Spleen (tissue), 11 donors: ENCODE results near the gene MESD. TPM values are rescaled to one million over a fixed set of nuclear protein-coding genes. Genes with fewer than 3 reads are reported as not detected.

Source experiments
- DNase-seq: peaks from one replicate; pipeline ENCODE4 v3.0.0-alpha.2; 2020
- H3K27ac ChIP-seq, 8 donors: fragments of 200-600 bp; sonication (generic) in 7 of 8; 1 replicate in 4 of 8; 2 replicates in 4 of 8; pipeline versions ENCODE4 v1.5.0 to v1.8.0; 2016 to 2021; ENCODE audit warnings: inconsistent platforms in 4 of 8, mild to moderate bottlenecking in 4 of 8, moderate library complexity in 1 of 8
- H3K27me3 ChIP-seq, 7 donors: fragments of 200-600 bp; sonication (generic) in 6 of 7; replicated peaks in 1 of 7; 1 replicate in 4 of 7; 2 replicates in 3 of 7; pipeline versions ENCODE4 v1.5.0 to v1.8.0; 2016 to 2021; ENCODE audit warnings: inconsistent platforms in 3 of 7, mild to moderate bottlenecking in 1 of 7
- H3K36me3 ChIP-seq, 6 donors: fragments of 200-600 bp; sonication (generic) in 5 of 6; 1 replicate in 4 of 6; 2 replicates in 2 of 6; pipeline versions ENCODE4 v1.5.0 to v1.8.0; 2016 to 2021; ENCODE audit warnings: inconsistent platforms in 2 of 6
- H3K4me1 ChIP-seq, 6 donors: fragments of 200-600 bp; sonication (generic) in 5 of 6; 1 replicate in 3 of 6; 2 replicates in 3 of 6; pipeline versions ENCODE4 v1.5.0 to v1.8.0; 2016 to 2021; ENCODE audit warnings: inconsistent platforms in 3 of 6
- H3K4me3 ChIP-seq, 8 donors: fragments of 200-600 bp; sonication (generic) in 7 of 8; 1 replicate in 4 of 8; 2 replicates in 4 of 8; pipeline versions ENCODE4 v1.5.0 to v1.8.0; 2016 to 2021; ENCODE audit warnings: inconsistent platforms in 4 of 8, mild to moderate bottlenecking in 4 of 8, moderate library complexity in 2 of 8
- H3K9me3 ChIP-seq, 8 donors: fragments of 200-600 bp; sonication (generic) in 7 of 8; 1 replicate in 4 of 8; 2 replicates in 4 of 8; pipeline versions ENCODE4 v1.5.0 to v1.8.0; 2016 to 2021; ENCODE audit warnings: inconsistent platforms in 4 of 8
- CTCF ChIP-seq, 11 experiments: fragments of 200-600 bp in 7 of 11; fragments of 450-650 bp in 4 of 11; sonication (generic) in 4 of 11; IDR thresholded peaks in 8 of 11; conservative IDR thresholded peaks in 3 of 11; 1 replicate in 7 of 11; 2 replicates in 4 of 11; pipeline versions ENCODE4 v1.4.0 to v1.8.0; 2016 to 2021; ENCODE audit warnings: antibody characterized with exemption in 11 of 11, inconsistent platforms in 4 of 11, mild to moderate bottlenecking in 1 of 11
- POLR2A ChIP-seq, 3 donors: fragments of 450-650 bp; IDR thresholded peaks; one replicate each; pipeline ENCODE4 v1.5.1; 2017; ENCODE audit warnings: antibody characterized with exemption in 3 of 3, mild to moderate bottlenecking in 1 of 3
- POLR2AphosphoS5 ChIP-seq, 3 donors: sonication (generic); formaldehyde crosslinking; IDR thresholded peaks; one replicate each; pipeline ENCODE4 v1.5.1; 2017; ENCODE audit warnings: antibody characterized with exemption in 3 of 3
- WGBS, 5 donors: extraction: QIAGEN DNeasy Blood & Tissue Kit in 3 of 5; methylation state at CpG; one replicate each; pipeline versions ENCODE4 v1.1.5 to v1.1.7; 2013 to 2018; 5-methylcytosine and 5-hydroxymethylcytosine counted together
- intact Hi-C: fragments of 100-400 bp; cut with DNase I; formaldehyde crosslinking; loops from one replicate; pipeline ENCODE4 v1.15.0; 2023; ENCODE audit warnings: low total_unique reads
- polyA plus RNA-seq, 3 donors: library from polyadenylated mRNA; stranded (reverse); fragments of 200-250 nt; gene quantifications; one replicate each; pipeline ENCODE4 v1.2.1, GENCODE V29; 2013
- total RNA-seq, 7 donors: library from RNA; depleted of rRNA in 3 of 7; stranded (reverse); fragments of >200 nt in 3 of 7; fragmentation: NEBNext Ultra II Directional in 4 of 7; extraction: Animal tissue kit (Norgen Biotek cat#: 25700) in 4 of 7; gene quantifications; one replicate each; pipeline versions ENCODE4 v1.1.0 to v1.2.1, GENCODE V29; 2016 to 2021
- donor health status: healthy with polysubstance abuse.
- donor health status: DM: no; HTN: no; CAD: no; lungs with moderate emphysema.
- donor health status: DM: no; HTN: no; CAD: no.
- donor health status: Bipolar disorder and iron deficiency.
- donor health status: healthy.
- donor health status: DM: no; HTN: no; CAD: no.
- donor health status: DM: yes; HTN: yes; CAD: no.

The MESD gene
- total and polyA plus RNA-seq, 10 donors, result 8.5 to 39.8 (median 27.5) TPM

- intact Hi-C loops, result loop anchor here (5.0 kb wide), 1 partner anchor 284 kb away; no protein-coding TSS in a partner anchor
- DNase-seq, result no peak
- Histone ChIP-seq H3K4me3 (no peak overlapping the region), H3K9me3 (no peaks in the 10 kb centered on the region), H3K27me3 (no peaks in the 10 kb centered on the region), H3K36me3 (peaks cover 4 to 55% (median 38%) of the 10 kb centered on the region in 6 donors), H3K27ac (no peak overlapping the region), H3K4me1 (peaks cover 19 to 64% (median 45%) of the 10 kb centered on the region in 6 donors)
- TF ChIP-seq CTCF (IDR thresholded peaks at IDR 0.05 in 8 of 11, conservative IDR thresholded peaks at IDR 0.05 in 3 of 11) (no peak), POLR2A (IDR thresholded peaks at IDR 0.05) (no peak), POLR2AphosphoS5 (IDR thresholded peaks at IDR 0.05) (no peak)
- 83 to 97% (median 92%) methylated on average over 5 of the region's 5 CpGs for WGBS, 5 donors
These were observed 6.8 kb downstream of the MESD start for GRCh38 chr15:80982839-80983238.

GRCh38 chr15:80982205-80982604 is 7.4 kb downstream of the MESD start:
- DNase-seq, result no peak
- 86 to 99% (median 93%) methylated on average over 2 of the region's 2 CpGs for WGBS, 5 donors
- no peaks in the 10 kb centered on the region for H3K9me3 ChIP-seq
- TF ChIP-seq CTCF (IDR thresholded peaks at IDR 0.05 in 8 of 11, conservative IDR thresholded peaks at IDR 0.05 in 3 of 11) (no peak), POLR2AphosphoS5 (IDR thresholded peaks at IDR 0.05) (no peak), POLR2A (IDR thresholded peaks at IDR 0.05) (no peak)
- H3K4me3 ChIP-seq, result no peak overlapping the region
- intact Hi-C loops, result loop anchor here (5.0 kb wide), 1 partner anchor 285 kb away; no protein-coding TSS in a partner anchor
- H3K27ac ChIP-seq, result peak overlapping the region in 1 of 8 donors; percentile 7
- peaks cover 17 to 64% (median 44%) of the 10 kb centered on the region in 6 donors for H3K4me1 ChIP-seq
- H3K27me3 ChIP-seq, result no peaks in the 10 kb centered on the region
- H3K36me3 ChIP-seq, result peaks cover 4 to 62% (median 39%) of the 10 kb centered on the region in 6 donors

- no peak for DNase-seq
- no peaks in the 10 kb centered on the region for H3K27me3 ChIP-seq
- intact Hi-C loops, result loop anchor here (5.0 kb wide), 1 partner anchor 288 kb away; no protein-coding TSS in a partner anchor
- WGBS, 5 donors, result 83 to 97% (median 90%) methylated on average over 8 of the region's 8 CpGs
- H3K36me3 ChIP-seq, result peaks cover 4 to 74% (median 39%) of the 10 kb centered on the region in 6 donors
- H3K4me3 ChIP-seq, result no peak overlapping the region
- peaks cover 5 to 51% (median 21%) of the 10 kb centered on the region in 6 donors for H3K4me1 ChIP-seq
- H3K9me3 ChIP-seq, result no peaks in the 10 kb centered on the region
- no peak overlapping the region for H3K27ac ChIP-seq
- no peak for TF ChIP-seq POLR2AphosphoS5 (IDR thresholded peaks at IDR 0.05)
- no peak for TF ChIP-seq CTCF (IDR thresholded peaks at IDR 0.05 in 8 of 11, conservative IDR thresholded peaks at IDR 0.05 in 3 of 11)
- no peak for TF ChIP-seq POLR2A (IDR thresholded peaks at IDR 0.05)
These were observed 9.9 kb downstream of the MESD start for GRCh38 chr15:80979538-80980200.

GRCh38 chr15:80978685-80979329 is 10.8 kb downstream of the MESD start:
- H3K27me3 ChIP-seq, result no peaks in the 10 kb centered on the region
- intact Hi-C loops, result no loop called here
- H3K4me3 ChIP-seq, result no peak overlapping the region
- no peak overlapping the region for H3K27ac ChIP-seq
- WGBS, 5 donors, result 90 to 95% (median 92%) methylated on average over 7 of the region's 7 CpGs
- no peaks in the 10 kb centered on the region for H3K9me3 ChIP-seq
- H3K4me1 ChIP-seq, result peaks cover 0 to 48% (median 17%) of the 10 kb centered on the region in 6 donors
- no peak for DNase-seq
- TF ChIP-seq POLR2AphosphoS5 (IDR thresholded peaks at IDR 0.05) (no peak), CTCF (IDR thresholded peaks at IDR 0.05 in 8 of 11, conservative IDR thresholded peaks at IDR 0.05 in 3 of 11) (no peak), POLR2A (IDR thresholded peaks at IDR 0.05) (no peak)
- H3K36me3 ChIP-seq, result peaks cover 4 to 78% (median 40%) of the 10 kb centered on the region in 6 donors
